ENCODE results near the gene AVPR2. TPM values are rescaled to one million over a fixed set of nuclear protein-coding genes. Genes with fewer than 3 reads are reported as not detected.

Gene AVPR2
- total RNA-seq, 6 donors from 2014 or later: 1.2 to 2.8 (median 1.4) TPM; not detected in 3

- Histone ChIP-seq H3K4me1 (peaks cover 0 to 47% (median 2%) of the 10 kb centered on the region in 4 donors), H3K36me3 (no peaks in the 10 kb centered on the region), H3K27me3 (no peaks in the 10 kb centered on the region), H3K4me3 (peak overlapping the region in 2 of 4 donors; percentile 10 to 21), H3K9me3 (no peaks in the 10 kb centered on the region), H3K27ac (peak overlapping the region in 3 of 4 donors; percentile 35 to 72 (median 69))
- DNase-seq (no peak), ATAC-seq (ENCODE audit: low FRiP score in 2 of 2) (no peak)
- TF ChIP-seq EP300 (IDR thresholded peaks at IDR 0.05): no peak
- TF ChIP-seq, protein P1, sequence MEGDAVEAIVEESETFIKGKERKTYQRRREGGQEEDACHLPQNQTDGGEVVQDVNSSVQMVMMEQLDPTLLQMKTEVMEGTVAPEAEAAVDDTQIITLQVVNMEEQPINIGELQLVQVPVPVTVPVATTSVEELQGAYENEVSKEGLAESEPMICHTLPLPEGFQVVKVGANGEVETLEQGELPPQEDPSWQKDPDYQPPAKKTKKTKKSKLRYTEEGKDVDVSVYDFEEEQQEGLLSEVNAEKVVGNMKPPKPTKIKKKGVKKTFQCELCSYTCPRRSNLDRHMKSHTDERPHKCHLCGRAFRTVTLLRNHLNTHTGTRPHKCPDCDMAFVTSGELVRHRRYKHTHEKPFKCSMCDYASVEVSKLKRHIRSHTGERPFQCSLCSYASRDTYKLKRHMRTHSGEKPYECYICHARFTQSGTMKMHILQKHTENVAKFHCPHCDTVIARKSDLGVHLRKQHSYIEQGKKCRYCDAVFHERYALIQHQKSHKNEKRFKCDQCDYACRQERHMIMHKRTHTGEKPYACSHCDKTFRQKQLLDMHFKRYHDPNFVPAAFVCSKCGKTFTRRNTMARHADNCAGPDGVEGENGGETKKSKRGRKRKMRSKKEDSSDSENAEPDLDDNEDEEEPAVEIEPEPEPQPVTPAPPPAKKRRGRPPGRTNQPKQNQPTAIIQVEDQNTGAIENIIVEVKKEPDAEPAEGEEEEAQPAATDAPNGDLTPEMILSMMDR (IDR thresholded peaks at IDR 0.05): no peak
- TF ChIP-seq POLR2A (IDR thresholded peaks at IDR 0.05): no peak
- TF ChIP-seq POLR2AphosphoS5 (IDR thresholded peaks at IDR 0.05): no peak
- WGBS, 2 donors: 35 to 78% methylated on average over 2 to 11 of the region's 23 CpGs
Observed at GRCh38 chrX:153941336-153942252, 37.1 kb downstream of the AVPR2 start.

GRCh38 chrX:153944140-153944799, 39.8 kb downstream of the AVPR2 start, which contains the start of gene RENBP:
Gene RENBP, minus strand, starts transcription at chrX:153944643. Its CDS starts 33 bp downstream, at chrX:153944610.
- 36% methylated on average over 29 of the region's 31 CpGs; no CpG with 5 or more reads in 1 of the 2 donors for WGBS, 2 donors

DNA sequence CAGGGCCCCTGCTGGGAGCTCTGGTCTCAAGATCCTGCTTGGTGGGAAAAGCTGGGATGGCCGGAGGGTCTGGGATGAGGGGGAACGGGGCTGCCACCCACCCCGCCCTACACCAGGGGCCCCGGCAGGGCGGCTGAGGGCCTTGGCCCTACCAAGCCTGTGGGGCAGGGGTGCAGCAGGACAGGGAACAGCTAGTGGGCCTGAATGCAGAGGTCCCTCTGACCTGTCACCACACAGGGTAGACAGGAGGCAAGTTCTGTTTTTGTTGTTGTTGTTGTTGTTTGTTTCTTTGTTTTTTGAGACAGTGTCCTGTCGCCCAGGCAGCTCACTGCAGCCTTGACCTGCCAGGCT, 40.3 kb downstream of the AVPR2 start:
- Histone ChIP-seq H3K27me3 (no peaks in the 10 kb centered on the region), H3K27ac (peak overlapping the region; percentile 12 to 87 (median 61)), H3K4me1 (peaks cover 9 to 70% (median 11%) of the 10 kb centered on the region in 4 donors), H3K36me3 (peaks cover 0 to 17% (median 6%) of the 10 kb centered on the region in 4 donors), H3K9me3 (no peaks in the 10 kb centered on the region), H3K4me3 (peak overlapping the region in 3 of 4 donors; percentile 47 to 59 (median 51))
- TF ChIP-seq EP300 (IDR thresholded peaks at IDR 0.05) (no peak), POLR2AphosphoS5 (IDR thresholded peaks at IDR 0.05) (no peak), POLR2A (IDR thresholded peaks at IDR 0.05) (no peak)
- TF ChIP-seq, protein P1 (IDR thresholded peaks at IDR 0.05): no peak
- DNase-seq (no peak), ATAC-seq (ENCODE audit: low FRiP score in 2 of 2) (peak; percentile 4 to 20)
- 73% methylated on average over 6 of the region's 6 CpGs; no CpG with 5 or more reads in 1 of the 2 donors for WGBS, 2 donors

More at GRCh38 chrX:153944140-153944799, 39.8 kb downstream of the AVPR2 start, which contains the start of gene RENBP:
- H3K9me3 ChIP-seq: no peaks in the 10 kb centered on the region
- peak within 1 kb of the TSS; percentile 12 to 87 (median 61) for H3K27ac ChIP-seq
- H3K4me1 ChIP-seq: peaks cover 6 to 71% (median 8%) of the 10 kb centered on the region in 4 donors
- H3K36me3 ChIP-seq: peaks cover 0 to 12% (median 4%) of the 10 kb centered on the region in 4 donors
- peak; percentile 39 to 73 for ATAC-seq (ENCODE audit: low FRiP score in 2 of 2)
- no peaks in the 10 kb centered on the region for H3K27me3 ChIP-seq
- TF ChIP-seq EP300 (IDR thresholded peaks at IDR 0.05) (no peak), POLR2AphosphoS5 (IDR thresholded peaks at IDR 0.05) (peak in 1 of 2 donors; percentile 34), POLR2A (IDR thresholded peaks at IDR 0.05) (peak in 1 of 4 donors; percentile 50)
- peak within 1 kb of the TSS; percentile 22 to 59 (median 49) for H3K4me3 ChIP-seq
- peak in 1 of 2 donors; percentile 79 for DNase-seq

- peak overlapping the region in 2 of 4 donors; percentile 70 to 78 for H3K27ac ChIP-seq
- H3K27me3 ChIP-seq: no peaks in the 10 kb centered on the region
- H3K9me3 ChIP-seq: no peaks in the 10 kb centered on the region
- ATAC-seq (ENCODE audit: low FRiP score in 2 of 2): no peak
- 84% methylated on average over 20 of the region's 24 CpGs; no CpG with 5 or more reads in 1 of the 2 donors for WGBS, 2 donors
- H3K4me3 ChIP-seq: no peak overlapping the region
- peaks cover 0 to 32% (median 17%) of the 10 kb centered on the region in 4 donors for H3K36me3 ChIP-seq
- TF ChIP-seq, protein P1 (IDR thresholded peaks at IDR 0.05): no peak
- no peak for TF ChIP-seq EP300 (IDR thresholded peaks at IDR 0.05)
- TF ChIP-seq POLR2A (IDR thresholded peaks at IDR 0.05): no peak
- no peak for TF ChIP-seq POLR2AphosphoS5 (IDR thresholded peaks at IDR 0.05)
- peaks cover 10 to 59% (median 13%) of the 10 kb centered on the region in 4 donors for H3K4me1 ChIP-seq
- DNase-seq: no peak
Observed at GRCh38 chrX:153945956-153946943, 41.8 kb downstream of the AVPR2 start.

All from upper lobe of left lung (tissue), 6 donors.